GM23338 (cell line): ENCODE data around the gene BTNL9.
A peak's percentile ranks its signal among the peaks of the same experiment; 100 is the strongest.

ENCODE experiments used
- CREB1 ChIP-seq: fragments of 250-450 bp; sonication (Bioruptor Pico); IDR thresholded peaks from 2 replicates; pipeline ENCODE4 v1.5.0; 2020; ENCODE audit warnings: low read depth, mild to moderate bottlenecking, moderate library complexity
- CTCF ChIP-seq, 2 experiments: fragments of 200-600 bp in 1 of 2; sonication (generic) in 1 of 2; conservative IDR thresholded peaks; 2 replicates each; pipeline versions ENCODE4 v1.5.1 to v1.6.1; 2016 to 2017; ENCODE audit warnings: antibody characterized with exemption in 2 of 2, low read depth in 2 of 2, mild to moderate bottlenecking in 2 of 2, moderate library complexity in 1 of 2
- ETS1 ChIP-seq: IDR thresholded peaks from 2 replicates; pipeline ENCODE4 v1.6.1; 2016; ENCODE audit warnings: antibody characterized with exemption
- EZH2 ChIP-seq: fragments of 200-600 bp; sonication (generic); IDR thresholded peaks from one replicate; pipeline ENCODE4 v1.8.0; 2017; ENCODE audit warnings: antibody characterized with exemption, mild to moderate bottlenecking, low read depth; ENCODE audit not compliant: unreplicated experiment
- EZH2phosphoT487 ChIP-seq: fragments of 200-600 bp; sonication (generic); IDR thresholded peaks from one replicate; pipeline ENCODE4 v1.8.1; 2018; ENCODE audit warnings: antibody characterized with exemption; ENCODE audit not compliant: unreplicated experiment
- JUNB ChIP-seq: IDR thresholded peaks from one replicate; pipeline ENCODE4 v1.6.1; 2016; ENCODE audit warnings: antibody characterized with exemption; ENCODE audit not compliant: unreplicated experiment
- NANOG ChIP-seq: IDR thresholded peaks from 2 replicates; pipeline ENCODE4 v1.6.1; 2016; ENCODE audit warnings: antibody characterized with exemption, borderline replicate concordance
- POLR2AphosphoS5 ChIP-seq: IDR thresholded peaks from 2 replicates; pipeline ENCODE4 v1.6.1; 2016; ENCODE audit warnings: antibody characterized with exemption, low read depth
- REST ChIP-seq: IDR thresholded peaks from one replicate; pipeline ENCODE4 v1.6.1; 2018; ENCODE audit warnings: antibody characterized with exemption; ENCODE audit not compliant: unreplicated experiment
- STAT1 ChIP-seq: IDR thresholded peaks from one replicate; pipeline ENCODE4 v1.6.1; 2016; ENCODE audit warnings: antibody characterized with exemption; ENCODE audit not compliant: unreplicated experiment
- ZNF114 ChIP-seq: fragments of 250-450 bp; sonication (Bioruptor Pico); IDR thresholded peaks from 2 replicates; pipeline ENCODE4 v1.5.0; 2020; ENCODE audit warnings: mild to moderate bottlenecking, moderate library complexity
- ZNF331 ChIP-seq: fragments of 250-450 bp; sonication (Bioruptor Pico); IDR thresholded peaks from 2 replicates; pipeline ENCODE4 v1.5.0; 2020; ENCODE audit warnings: low read depth, mild to moderate bottlenecking, moderate library complexity
- ZNF462 ChIP-seq: fragments of 250-450 bp; sonication (Bioruptor Pico); IDR thresholded peaks from 2 replicates; pipeline ENCODE4 v1.5.0; 2020; ENCODE audit warnings: mild to moderate bottlenecking, moderate library complexity

- TF ChIP-seq CTCF (conservative IDR thresholded peaks at IDR 0.05; ENCODE audit: low read depth in 2 of 2), result peak; percentile 8 to 20; a peak in 1 of 4 replicates
- TF ChIP-seq EZH2, result no peak
- TF ChIP-seq POLR2AphosphoS5, result no peak
- no peak for TF ChIP-seq REST
- no peak for TF ChIP-seq STAT1
- TF ChIP-seq ETS1, result no peak
- no peak for TF ChIP-seq CREB1 (CRISPR knock-in tag)
- no peak for TF ChIP-seq JUNB
- no peak for TF ChIP-seq EZH2phosphoT487
- TF ChIP-seq ZNF331 (CRISPR knock-in tag), result no peak
- TF ChIP-seq NANOG, result no peak
- no peak for TF ChIP-seq ZNF114 (CRISPR knock-in tag)
- TF ChIP-seq ZNF462 (CRISPR knock-in tag), result no peak
Observed at GRCh38 chr5:181045316-181045715, 5.2 kb downstream of the BTNL9 start.
